Smooth muscle cell (in vitro differentiated cells): ENCODE data around the gene RPS14. TPM values are rescaled to one million over a fixed set of nuclear protein-coding genes. Genes with fewer than 3 reads are reported as not detected.
A peak's percentile ranks its signal among the peaks of the same experiment; 100 is the strongest.

Experiments used
- DNase-seq: peaks from one replicate; lab custom pipeline; 2025; ENCODE audit not compliant: unreplicated experiment; lab: John Stamatoyannopoulos, UW
- H2AFZ ChIP-seq: fragments of 200-600 bp; sonication (generic); 2 replicates; pipeline ENCODE4 v1.6.0; 2016; ENCODE audit warnings: antibody characterized with exemption, low read depth, mild to moderate bottlenecking
- H3F3A ChIP-seq: fragments of 200-600 bp; sonication (generic); 2 replicates; pipeline ENCODE4 v1.6.0; 2017; ENCODE audit warnings: antibody characterized with exemption, low read depth
- H3K27ac ChIP-seq: fragments of 200-600 bp; sonication (generic); 2 replicates; pipeline ENCODE4 v1.5.1; 2016; ENCODE audit warnings: low read depth, mild to moderate bottlenecking
- H3K27me3 ChIP-seq: fragments of 200-600 bp; sonication (generic); 2 replicates; pipeline ENCODE4 v1.6.1; 2016; ENCODE audit warnings: low read depth, mild to moderate bottlenecking
- H3K36me3 ChIP-seq: fragments of 200-600 bp; sonication (generic); 2 replicates; pipeline ENCODE4 v1.5.1; 2016; ENCODE audit warnings: low read depth
- H3K4me1 ChIP-seq: fragments of 200-600 bp; sonication (generic); 2 replicates; pipeline ENCODE4 v1.5.1; 2016; ENCODE audit warnings: low read depth
- H3K4me2 ChIP-seq: fragments of 200-600 bp; sonication (generic); 2 replicates; pipeline ENCODE4 v1.6.0; 2016; ENCODE audit warnings: mild to moderate bottlenecking
- H3K4me3 ChIP-seq: fragments of 200-600 bp; sonication (generic); 2 replicates; pipeline ENCODE4 v1.5.1; 2016; ENCODE audit warnings: mild to moderate bottlenecking
- H3K79me2 ChIP-seq: fragments of 200-600 bp; sonication (generic); 2 replicates; pipeline ENCODE4 v1.6.0; 2016; ENCODE audit warnings: low read depth, mild to moderate bottlenecking
- H3K9ac ChIP-seq: fragments of 200-600 bp; sonication (generic); 2 replicates; pipeline ENCODE4 v1.6.0; 2016; ENCODE audit warnings: low read depth
- H3K9me3 ChIP-seq: fragments of 200-600 bp; sonication (generic); replicated peaks from 2 replicates; pipeline ENCODE4 v1.5.1; 2016; ENCODE audit warnings: low read depth
- H4K20me1 ChIP-seq: fragments of 200-600 bp; sonication (generic); 2 replicates; pipeline ENCODE4 v1.6.0; 2016; ENCODE audit warnings: low read depth
- CTCF ChIP-seq: fragments of 200-600 bp; sonication (generic); IDR thresholded peaks from 2 replicates; pipeline ENCODE4 v1.5.1; 2017; ENCODE audit warnings: borderline replicate concordance, mild to moderate bottlenecking, antibody characterized with exemption; ENCODE audit not compliant: insufficient read depth, poor library complexity, severe bottlenecking
- WGBS: methylation state at CpG from one replicate; pipeline ENCODE4 v1.1.7; 2016; ENCODE audit warnings: low lambda C conversion rate; 5-methylcytosine and 5-hydroxymethylcytosine counted together
- polyA plus RNA-seq: library from polyadenylated mRNA; unstranded; fragments of >200 nt; fragmentation: Nextera tagmentation; extraction: Ambion mirVana; gene quantifications from 2 replicates; pipeline ENCODE4 v1.2.1, GENCODE V29; 2016
- total RNA-seq: library from RNA; depleted of rRNA; stranded (reverse); fragments of >200 nt; gene quantifications from 2 replicates; pipeline ENCODE4 v1.2.3, GENCODE V29; 2014

Gene RPS14
- total and polyA plus RNA-seq, 2 experiments from 2014 or later = 1,004 to 2,349 TPM

- Histone ChIP-seq H3K4me1 (no peaks in the 10 kb centered on the region), H2AFZ (no peak overlapping the region), H3K9ac (no peak overlapping the region), H3K79me2 (no peaks in the 10 kb centered on the region), H3K4me2 (no peak overlapping the region), H4K20me1 (no peaks in the 10 kb centered on the region), H3K4me3 (no peak overlapping the region), H3K9me3 (no peaks in the 10 kb centered on the region), H3F3A (peaks cover 8% of the 10 kb centered on the region), H3K27me3 (no peaks in the 10 kb centered on the region), H3K27ac (no peak overlapping the region), H3K36me3 (no peaks in the 10 kb centered on the region)
- 83% methylated on average over 8 of the region's 8 CpGs for WGBS
- no peak for TF ChIP-seq CTCF
- DNase-seq = no peak
Observed at GRCh38 chr5:150465927-150466326, 16.4 kb upstream of the RPS14 start.

GRCh38 chr5:150464554-150465012, 15.0 kb upstream of the RPS14 start:
- Histone ChIP-seq H3F3A (peaks cover 8% of the 10 kb centered on the region), H3K9ac (no peak overlapping the region)

GRCh38 chr5:150461231-150461630, 11.7 kb upstream of the RPS14 start:
- no peaks in the 10 kb centered on the region for H3K4me1 ChIP-seq
- H3K27me3 ChIP-seq = no peaks in the 10 kb centered on the region
- WGBS = 39% methylated on average over 2 of the region's 2 CpGs
- H3K9ac ChIP-seq = no peak overlapping the region
- no peak overlapping the region for H2AFZ ChIP-seq
- H3K9me3 ChIP-seq = no peaks in the 10 kb centered on the region
- no peak for DNase-seq
- no peaks in the 10 kb centered on the region for H4K20me1 ChIP-seq
- H3K79me2 ChIP-seq = no peaks in the 10 kb centered on the region
- TF ChIP-seq CTCF = no peak
- H3F3A ChIP-seq = no peaks in the 10 kb centered on the region
- H3K36me3 ChIP-seq = no peaks in the 10 kb centered on the region
- H3K27ac ChIP-seq = no peak overlapping the region
- H3K4me2 ChIP-seq = no peak overlapping the region
- no peak overlapping the region for H3K4me3 ChIP-seq

More at GRCh38 chr5:150464554-150465012, 15.0 kb upstream of the RPS14 start:
- no peak overlapping the region for H3K4me2 ChIP-seq
- DNase-seq = no peak
- no peak for TF ChIP-seq CTCF
- no peaks in the 10 kb centered on the region for H3K27me3 ChIP-seq
- no peaks in the 10 kb centered on the region for H3K4me1 ChIP-seq
- no peaks in the 10 kb centered on the region for H3K9me3 ChIP-seq
- WGBS = 75% methylated on average over 6 of the region's 6 CpGs
- H3K79me2 ChIP-seq = no peaks in the 10 kb centered on the region
- no peak overlapping the region for H3K27ac ChIP-seq
- H3K4me3 ChIP-seq = no peak overlapping the region
- H3K36me3 ChIP-seq = no peaks in the 10 kb centered on the region
- H4K20me1 ChIP-seq = no peaks in the 10 kb centered on the region
- peak overlapping the region; percentile 7 for H2AFZ ChIP-seq

GRCh38 chr5:150460781-150461180, 11.2 kb upstream of the RPS14 start:
- H2AFZ ChIP-seq = no peak overlapping the region
- no peaks in the 10 kb centered on the region for H3K27me3 ChIP-seq
- no peak overlapping the region for H3K9ac ChIP-seq
- H3K27ac ChIP-seq = no peak overlapping the region
- no peaks in the 10 kb centered on the region for H3K4me1 ChIP-seq
- H4K20me1 ChIP-seq = no peaks in the 10 kb centered on the region
- H3K9me3 ChIP-seq = no peaks in the 10 kb centered on the region
- H3F3A ChIP-seq = no peaks in the 10 kb centered on the region
- no peaks in the 10 kb centered on the region for H3K36me3 ChIP-seq
- H3K4me3 ChIP-seq = no peak overlapping the region
- no peak for TF ChIP-seq CTCF
- H3K79me2 ChIP-seq = no peaks in the 10 kb centered on the region
- no peak for DNase-seq
- WGBS = 34% methylated on average over 2 of the region's 2 CpGs
- H3K4me2 ChIP-seq = no peak overlapping the region
